Measurements from ENCODE around the gene POLR2H.

Gene POLR2H

GRCh38 chr3:184343200-184343876, 18.2 kb upstream of the POLR2H start:
- peaks cover 9% of the 10 kb centered on the region; the same call in 1 of the 2 replicates for H3K4me1 ChIP-seq (ENCODE audit: insufficient read depth, low read length)

GRCh38 chr3:184344579-184345316, 16.8 kb upstream of the POLR2H start:
- Histone ChIP-seq H3K36me3 (ENCODE audit: insufficient read depth, low read length) (peaks cover 3% of the 10 kb centered on the region), H3K27me3 (ENCODE audit: insufficient read depth, low read length, poor library complexity) (no peaks in the 10 kb centered on the region), H3K9me3 (ENCODE audit: insufficient read depth, low read length, severe bottlenecking) (no peaks in the 10 kb centered on the region), H3K4me2 (ENCODE audit: insufficient read depth, low read length) (no peak overlapping the region), H4K20me1 (ENCODE audit: insufficient read depth, low read length) (no peaks in the 10 kb centered on the region), H3K27ac (ENCODE audit: low read length) (no peak overlapping the region), H2AFZ (ENCODE audit: low read depth, low read length) (no peak overlapping the region), H3K9ac (ENCODE audit: low read depth, low read length) (no peak overlapping the region), H3K79me2 (ENCODE audit: insufficient read depth, low read length) (no peaks in the 10 kb centered on the region), H3K4me3 (ENCODE audit: low read depth in 1 of 2, low read length in 2 of 2) (no peak overlapping the region), H3K4me1 (ENCODE audit: insufficient read depth, low read length) (peaks cover 9% of the 10 kb centered on the region; the same call in 1 of the 2 replicates)
- TF ChIP-seq CTCF (IDR thresholded peaks at IDR 0.05; ENCODE audit: borderline replicate concordance, extremely low read depth, low read length, poor library complexity, severe bottlenecking) (no peak), EZH2 (IDR thresholded peaks at IDR 0.05; ENCODE audit: borderline replicate concordance, low read depth, low read length, severe bottlenecking) (no peak)
- DNase-seq: no peak
- ATAC-seq (ENCODE audit: insufficient read depth, low read depth): no peak

More at GRCh38 chr3:184343200-184343876, 18.2 kb upstream of the POLR2H start:
- Histone ChIP-seq H4K20me1 (ENCODE audit: insufficient read depth, low read length) (no peaks in the 10 kb centered on the region), H3K9ac (ENCODE audit: low read depth, low read length) (no peak overlapping the region), H3K79me2 (ENCODE audit: insufficient read depth, low read length) (no peaks in the 10 kb centered on the region), H3K27me3 (ENCODE audit: insufficient read depth, low read length, poor library complexity) (no peaks in the 10 kb centered on the region), H3K27ac (ENCODE audit: low read length) (no peak overlapping the region), H3K4me3 (ENCODE audit: low read depth in 1 of 2, low read length in 2 of 2) (no peak overlapping the region), H3K36me3 (ENCODE audit: insufficient read depth, low read length) (peaks cover 3% of the 10 kb centered on the region), H3K9me3 (ENCODE audit: insufficient read depth, low read length, severe bottlenecking) (no peaks in the 10 kb centered on the region), H3K4me2 (ENCODE audit: insufficient read depth, low read length) (no peak overlapping the region), H2AFZ (ENCODE audit: low read depth, low read length) (no peak overlapping the region)
- TF ChIP-seq CTCF (IDR thresholded peaks at IDR 0.05; ENCODE audit: borderline replicate concordance, extremely low read depth, low read length, poor library complexity, severe bottlenecking) (no peak), EZH2 (IDR thresholded peaks at IDR 0.05; ENCODE audit: borderline replicate concordance, low read depth, low read length, severe bottlenecking) (no peak)
- no peak for ATAC-seq (ENCODE audit: insufficient read depth, low read depth)
- no peak for DNase-seq

- no peak overlapping the region for H3K27ac ChIP-seq (ENCODE audit: low read length)
- TF ChIP-seq CTCF (IDR thresholded peaks at IDR 0.05; ENCODE audit: borderline replicate concordance, extremely low read depth, low read length, poor library complexity, severe bottlenecking) (peak; percentile 46), EZH2 (IDR thresholded peaks at IDR 0.05; ENCODE audit: borderline replicate concordance, low read depth, low read length, severe bottlenecking) (no peak)
- H3K4me1 ChIP-seq (ENCODE audit: insufficient read depth, low read length): peaks cover 9% of the 10 kb centered on the region; the same call in 1 of the 2 replicates
- ATAC-seq (ENCODE audit: insufficient read depth, low read depth) (peak; percentile 68), DNase-seq (no peak)
- no peak overlapping the region for H3K9ac ChIP-seq (ENCODE audit: low read depth, low read length)
- H3K9me3 ChIP-seq (ENCODE audit: insufficient read depth, low read length, severe bottlenecking): no peaks in the 10 kb centered on the region
- peaks cover 3% of the 10 kb centered on the region for H3K36me3 ChIP-seq (ENCODE audit: insufficient read depth, low read length)
- H3K27me3 ChIP-seq (ENCODE audit: insufficient read depth, low read length, poor library complexity): no peaks in the 10 kb centered on the region
- H3K4me2 ChIP-seq (ENCODE audit: insufficient read depth, low read length): no peak overlapping the region
- H2AFZ ChIP-seq (ENCODE audit: low read depth, low read length): no peak overlapping the region
- no peak overlapping the region for H3K4me3 ChIP-seq (ENCODE audit: low read depth in 1 of 2, low read length in 2 of 2)
- H3K79me2 ChIP-seq (ENCODE audit: insufficient read depth, low read length): no peaks in the 10 kb centered on the region
- no peaks in the 10 kb centered on the region for H4K20me1 ChIP-seq (ENCODE audit: insufficient read depth, low read length)
Measured at GRCh38 chr3:184345317-184346144, 16.0 kb upstream of the POLR2H start.

Measured in DND-41 (cell line).